Choroid plexus epithelial cell (primary cell): ENCODE measurements around the gene GBP2.

Experiments
- DNase-seq: peaks from one replicate; pipeline ENCODE4 v3.0.0-alpha.2; 2010; ENCODE audit warnings: low read depth
- H3K4me3 ChIP-seq: 2 replicates; pipeline ENCODE4 v1.5.1; 2011; ENCODE audit warnings: low read depth, mild to moderate bottlenecking, control low read depth, low read length, moderate library complexity
- TF ChIP-seq, protein P1 (sequence below): conservative IDR thresholded peaks from 2 replicates; pipeline ENCODE4 v1.5.1; 2011; ENCODE audit warnings: low read depth, mild to moderate bottlenecking, control low read depth, inconsistent platforms, low read length, moderate library complexity

The GBP2 gene

DNA sequence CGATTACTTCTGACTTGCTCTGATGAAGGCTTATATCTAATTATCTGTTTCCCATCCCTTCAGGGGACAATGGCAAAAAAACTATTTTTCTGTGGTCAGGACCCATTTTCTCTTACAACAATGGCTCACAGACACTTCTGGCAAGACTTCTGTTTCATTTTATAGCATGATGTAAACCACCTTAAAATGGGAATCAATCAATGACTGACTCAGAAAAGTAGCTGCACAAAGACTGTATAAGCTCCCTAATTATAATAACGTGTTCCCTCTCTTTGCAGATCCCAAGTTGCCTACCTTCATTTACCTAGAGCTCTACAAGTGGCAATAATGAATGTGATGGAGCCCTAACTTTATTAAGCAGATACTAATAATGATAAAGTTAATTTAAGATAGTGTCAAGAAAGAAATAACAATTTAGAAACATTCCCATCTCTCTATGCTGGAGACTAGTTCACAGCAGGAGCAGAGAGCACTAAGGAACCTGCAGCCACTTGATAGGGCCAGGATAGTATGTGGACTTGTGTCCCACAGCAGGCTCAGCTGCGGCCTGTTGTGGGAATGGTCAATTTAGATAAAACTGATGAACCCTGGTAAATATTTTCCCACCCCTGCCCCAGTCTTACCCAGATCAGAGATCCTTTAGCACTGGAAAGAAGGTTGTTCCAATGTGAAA is 538 bp downstream of the GBP2 start:
- TF ChIP-seq, protein P1, sequence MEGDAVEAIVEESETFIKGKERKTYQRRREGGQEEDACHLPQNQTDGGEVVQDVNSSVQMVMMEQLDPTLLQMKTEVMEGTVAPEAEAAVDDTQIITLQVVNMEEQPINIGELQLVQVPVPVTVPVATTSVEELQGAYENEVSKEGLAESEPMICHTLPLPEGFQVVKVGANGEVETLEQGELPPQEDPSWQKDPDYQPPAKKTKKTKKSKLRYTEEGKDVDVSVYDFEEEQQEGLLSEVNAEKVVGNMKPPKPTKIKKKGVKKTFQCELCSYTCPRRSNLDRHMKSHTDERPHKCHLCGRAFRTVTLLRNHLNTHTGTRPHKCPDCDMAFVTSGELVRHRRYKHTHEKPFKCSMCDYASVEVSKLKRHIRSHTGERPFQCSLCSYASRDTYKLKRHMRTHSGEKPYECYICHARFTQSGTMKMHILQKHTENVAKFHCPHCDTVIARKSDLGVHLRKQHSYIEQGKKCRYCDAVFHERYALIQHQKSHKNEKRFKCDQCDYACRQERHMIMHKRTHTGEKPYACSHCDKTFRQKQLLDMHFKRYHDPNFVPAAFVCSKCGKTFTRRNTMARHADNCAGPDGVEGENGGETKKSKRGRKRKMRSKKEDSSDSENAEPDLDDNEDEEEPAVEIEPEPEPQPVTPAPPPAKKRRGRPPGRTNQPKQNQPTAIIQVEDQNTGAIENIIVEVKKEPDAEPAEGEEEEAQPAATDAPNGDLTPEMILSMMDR: no peak
- DNase-seq: peak; percentile 15
- H3K4me3 ChIP-seq: peak overlapping the region; percentile 60

DNA sequence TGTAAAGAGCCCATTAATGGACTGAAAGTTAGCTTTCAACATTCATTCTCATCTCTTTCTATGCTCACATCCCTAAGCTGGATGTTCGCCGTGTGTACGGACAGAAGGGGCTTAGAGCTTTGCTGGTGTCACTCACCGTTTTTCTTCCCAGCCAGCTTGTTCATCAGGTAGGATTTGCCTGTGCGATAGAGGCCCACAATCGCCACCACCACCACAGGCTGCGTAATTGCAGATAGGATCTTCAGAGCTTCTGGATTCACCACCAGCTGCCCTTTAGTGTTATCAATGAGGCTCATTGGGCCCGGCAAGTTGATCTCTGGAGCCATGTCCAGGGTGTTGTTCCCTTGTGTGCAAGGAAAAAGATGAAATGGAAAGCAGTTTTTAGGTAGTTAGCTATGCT is 4.3 kb downstream of the GBP2 start:
- TF ChIP-seq, protein P1: no peak
- no peak overlapping the region for H3K4me3 ChIP-seq
- DNase-seq: no peak

DNA sequence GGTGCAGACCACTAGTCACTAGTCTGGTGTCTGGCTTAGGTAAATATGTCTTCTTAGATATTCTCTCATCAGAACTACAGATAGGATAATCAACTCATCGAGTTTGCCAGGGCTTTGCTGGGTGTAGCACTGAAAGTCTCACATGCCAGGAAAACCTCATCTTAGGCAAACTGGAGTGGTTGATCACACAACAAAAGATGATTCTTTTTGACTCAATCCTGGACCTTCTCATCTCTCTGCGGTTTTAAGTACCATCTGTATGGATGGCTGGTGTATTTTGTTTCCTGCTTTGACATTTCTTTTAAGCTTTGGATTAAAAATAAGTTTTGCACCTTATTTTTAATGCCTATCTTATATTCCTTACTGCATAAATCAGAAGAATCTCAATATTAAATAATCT is 11.3 kb downstream of the GBP2 start:
- H3K4me3 ChIP-seq: no peak overlapping the region
- no peak for DNase-seq
- TF ChIP-seq, protein P1: no peak

DNA sequence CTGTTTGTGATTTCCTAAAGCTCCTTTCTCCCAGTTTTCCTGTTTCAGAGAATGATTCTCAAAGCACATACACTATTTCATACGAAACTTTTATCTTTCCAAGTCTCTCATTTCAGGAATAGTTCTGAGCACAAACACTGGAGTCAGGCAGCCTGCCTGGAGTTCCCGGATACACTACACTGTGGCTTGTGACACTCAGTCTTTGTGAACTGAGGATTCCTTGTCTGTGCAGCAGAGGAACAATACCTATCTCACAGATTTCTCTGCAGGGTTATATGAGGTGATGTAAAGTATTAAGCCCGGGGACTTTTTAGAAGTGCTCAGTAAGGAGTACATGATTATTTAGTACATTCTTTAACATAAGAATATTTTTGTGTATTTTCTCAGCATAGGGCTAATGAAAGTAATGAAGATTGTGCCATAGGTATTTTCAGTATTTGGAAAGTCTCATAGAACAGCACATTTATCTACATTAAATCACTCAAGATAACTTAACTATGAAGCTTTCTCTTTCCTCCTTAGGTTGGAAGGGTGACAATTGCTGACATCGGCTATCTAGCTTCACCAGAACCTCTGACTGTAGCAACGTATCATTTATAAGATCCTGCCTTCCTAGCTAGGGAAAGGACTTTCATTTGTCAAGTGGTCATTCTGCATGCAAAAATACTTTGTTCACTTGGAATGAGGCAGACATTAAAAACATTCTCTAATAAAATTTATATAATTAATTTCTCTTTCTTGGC is 12.9 kb downstream of the GBP2 start:
- TF ChIP-seq, protein P1: no peak
- no peak for DNase-seq
- H3K4me3 ChIP-seq: no peak overlapping the region

DNA sequence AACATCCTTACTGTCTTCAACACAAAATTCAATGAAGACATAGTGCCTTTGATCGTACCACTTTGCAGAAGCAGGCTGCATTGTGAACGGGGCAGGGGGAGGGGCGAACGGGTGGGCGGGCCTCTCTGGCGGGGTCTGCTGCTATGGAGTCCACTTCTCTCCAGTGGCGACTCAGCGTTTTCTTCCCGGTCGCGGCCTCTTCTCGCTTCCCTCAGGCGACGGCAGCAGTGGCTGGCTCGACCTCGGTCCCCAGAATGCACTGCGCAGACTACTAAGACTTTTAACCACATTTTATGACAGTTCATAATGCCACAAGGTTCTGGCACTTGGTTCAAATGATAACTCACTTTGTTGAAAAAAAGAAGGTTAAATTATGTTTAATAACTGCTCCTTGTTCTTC is 21.2 kb downstream of the GBP2 start:
- DNase-seq: no peak
- TF ChIP-seq, protein P1: no peak
- no peak overlapping the region for H3K4me3 ChIP-seq

DNA sequence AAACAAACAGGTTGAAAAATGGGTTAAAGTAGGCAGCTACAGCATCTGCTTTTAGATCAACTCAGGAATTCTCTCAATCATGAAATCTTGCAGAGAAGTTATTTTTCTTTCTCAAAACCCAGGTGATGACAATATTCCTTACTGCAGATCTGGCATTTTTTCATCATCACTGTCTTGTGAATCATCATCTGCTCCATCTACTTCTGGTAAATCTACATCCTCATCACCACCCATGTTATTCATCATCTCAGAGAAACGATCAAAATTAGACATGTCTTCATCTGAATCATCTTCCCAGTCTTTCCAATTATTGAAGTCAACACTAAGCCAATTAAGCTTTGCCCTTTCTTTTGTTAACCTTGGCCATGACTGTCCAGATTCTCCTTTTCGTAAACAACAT is 21.8 kb downstream of the GBP2 start:
- DNase-seq: peak; percentile 1
- TF ChIP-seq, protein P1: no peak
- H3K4me3 ChIP-seq: no peak overlapping the region

DNA sequence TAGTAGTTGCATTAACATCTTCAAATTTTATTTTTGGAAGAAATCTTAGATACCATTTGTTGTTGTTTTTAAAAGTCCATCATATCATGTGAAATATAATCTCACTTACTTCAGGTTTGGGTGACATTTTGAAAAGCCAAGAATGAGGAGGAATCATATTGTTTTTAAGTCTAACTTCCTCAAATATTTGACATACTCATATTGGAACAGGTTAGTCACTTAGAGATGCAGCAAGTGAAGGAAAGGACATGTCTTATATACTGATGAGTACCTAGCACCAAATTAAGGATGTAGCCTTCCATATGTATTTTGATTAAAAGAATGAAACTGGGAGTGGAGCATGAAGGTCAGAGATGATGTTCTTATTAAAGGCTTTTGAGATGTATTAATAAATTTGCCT is 23.9 kb downstream of the GBP2 start:
- TF ChIP-seq, protein P1: no peak
- DNase-seq: no peak
- H3K4me3 ChIP-seq: no peak overlapping the region
